GM12878 (cell line): Measurements from ENCODE around the gene ART1. TPM values are rescaled to one million over a fixed set of nuclear protein-coding genes. Genes with fewer than 3 reads are reported as not detected.

Source experiments
- ATAC-seq: fragments of 200-7000 bp; cut with Tn5 transposase; 3 replicates; pipeline ENCODE4 v1.9.1; 2020; ENCODE audit warnings: mild to moderate bottlenecking, moderate library complexity
- BruUV-seq: library from RNA; stranded (reverse); fragments of 400-500 nt; replicated peaks from 2 replicates; lab custom pipeline; 2021; lab: Mats Ljungman, UMichigan
- CTCF ChIA-PET: fragments of 300-600 bp; sonication (Branson Sonifier 250); formaldehyde crosslinking; extraction: SDS; loops from one replicate; lab custom pipeline; 2021; ENCODE audit warnings: inconsistent platforms; lab: Yijun Ruan, JAX
- POLR2A ChIA-PET: fragments of 350-600 bp; formaldehyde crosslinking; extraction: SDS; loops from one replicate; lab custom pipeline; 2021; ENCODE audit warnings: inconsistent platforms; lab: Charles Lee
- RAD21 ChIA-PET: fragments of 300-600 bp; sonication (Branson Sonifier 250); formaldehyde crosslinking; loops from one replicate; lab custom pipeline; 2023; ENCODE audit warnings: antibody characterized with exemption; ENCODE audit not compliant: unreplicated experiment; lab: Charles Lee
- SMC1A ChIA-PET: fragments of 300-600 bp; sonication (Branson Sonifier 250); formaldehyde crosslinking; loops from one replicate; lab custom pipeline; 2023; ENCODE audit not compliant: unreplicated experiment, uncharacterized antibody; lab: Charles Lee
- DNase-seq: peaks from one replicate; pipeline ENCODE4 v3.0.0-alpha.2; 2011; ENCODE audit warnings: low read depth, low spot score
- FAIRE-seq: peaks from 3 replicates; lab custom pipeline; 2011; peaks lifted over from hg19 to GRCh38; lab: Jason Lieb, UNC
- H2AFZ ChIP-seq: 2 replicates; pipeline ENCODE4 v1.6.0; 2011; ENCODE audit warnings: low read depth, low read length, control low read depth; ENCODE audit not compliant: control insufficient read depth
- H3K27ac ChIP-seq: 2 replicates; pipeline ENCODE4 v1.5.1; 2011; ENCODE audit warnings: control low read depth; ENCODE audit not compliant: control insufficient read depth, insufficient read depth
- H3K27me3 ChIP-seq, 2 experiments: replicated peaks in 1 of 2; 2 replicates each; pipeline versions ENCODE4 v1.6.0 to v1.6.1; 2011; ENCODE audit warnings: low read length in 1 of 2; ENCODE audit not compliant: control insufficient read depth in 2 of 2, insufficient read depth in 2 of 2
- H3K36me3 ChIP-seq, 2 experiments: 2 replicates each; pipeline ENCODE4 v1.5.1; 2011; ENCODE audit warnings: low read length in 1 of 2; ENCODE audit not compliant: control insufficient read depth in 2 of 2, insufficient read depth in 2 of 2
- H3K4me1 ChIP-seq: 2 replicates; pipeline ENCODE4 v1.6.1; 2011; ENCODE audit warnings: mild to moderate bottlenecking, low read length, moderate library complexity, mixed read lengths; ENCODE audit not compliant: control insufficient read depth, insufficient read depth
- H3K4me2 ChIP-seq: 2 replicates; pipeline ENCODE4 v1.6.0; 2011; ENCODE audit warnings: control low read depth; ENCODE audit not compliant: control insufficient read depth, insufficient read depth
- H3K4me3 ChIP-seq: fragments of 200-600 bp; sonication (generic); 2 replicates; pipeline ENCODE4 v1.5.1; 2016
- H3K79me2 ChIP-seq: 2 replicates; pipeline ENCODE4 v1.6.0; 2011; ENCODE audit warnings: low read length; ENCODE audit not compliant: control insufficient read depth, insufficient read depth
- H3K9ac ChIP-seq: 2 replicates; pipeline ENCODE4 v1.8.0; 2011; ENCODE audit warnings: low read length, control low read depth, mixed read lengths; ENCODE audit not compliant: control insufficient read depth, insufficient read depth
- H3K9me3 ChIP-seq: replicated peaks from 3 replicates; pipeline ENCODE4 v1.5.1; 2011; ENCODE audit warnings: mild to moderate bottlenecking, low read length; ENCODE audit not compliant: control insufficient read depth, insufficient read depth
- H4K20me1 ChIP-seq: 2 replicates; pipeline ENCODE4 v1.6.0; 2011; ENCODE audit not compliant: control insufficient read depth, insufficient read depth
- BCL3 ChIP-seq: IDR thresholded peaks from 2 replicates; pipeline ENCODE4 v1.6.1; 2011; ENCODE audit warnings: borderline replicate concordance, low read depth, mild to moderate bottlenecking, moderate library complexity, low read length; ENCODE audit not compliant: insufficient read depth, poor library complexity, severe bottlenecking
- CHD4 ChIP-seq: fragments of 200-600 bp; sonication (generic); IDR thresholded peaks from 2 replicates; pipeline ENCODE4 v1.6.1; 2016; ENCODE audit warnings: mild to moderate bottlenecking
- GABPA ChIP-seq: IDR thresholded peaks from 2 replicates; pipeline ENCODE4 v1.6.1; 2014; ENCODE audit warnings: antibody characterized with exemption, low read depth, mild to moderate bottlenecking, inconsistent platforms
- HCFC1 ChIP-seq: fragments of 150-350 bp; IDR thresholded peaks from 2 replicates; pipeline ENCODE4 v1.6.1; 2014; ENCODE audit warnings: low read length
- IRF4 ChIP-seq: IDR thresholded peaks from 2 replicates; pipeline ENCODE4 v1.6.1; 2011; ENCODE audit warnings: low read depth, low read length
- KLF5 ChIP-seq: fragments of 450-650 bp; IDR thresholded peaks from 2 replicates; pipeline ENCODE4 v1.6.1; 2014; ENCODE audit warnings: mild to moderate bottlenecking; ENCODE audit not compliant: partially characterized antibody
- TAF1 ChIP-seq: IDR thresholded peaks from 2 replicates; pipeline ENCODE4 v1.6.1; 2011; ENCODE audit warnings: mild to moderate bottlenecking, low read depth, low read length, borderline replicate concordance
- WGBS: methylation state at CpG from one replicate; pipeline ENCODE4 v1.1.6; 2016; ENCODE audit warnings: low lambda C conversion rate; ENCODE audit not compliant: insufficient replicate concordance, insufficient coverage; ENCODE audit errors: missing lambda C conversion rate; 5-methylcytosine and 5-hydroxymethylcytosine counted together
- in situ Hi-C: fragments of 300-500 bp; cut with MboI; formaldehyde crosslinking; loops from 9 replicates; pipeline ENCODE4 v1.14.3; 2018; ENCODE audit warnings: mixed read lengths
- intact Hi-C: fragments of 100-400 bp; cut with micrococcal nuclease; formaldehyde crosslinking; loops from one replicate; pipeline ENCODE4 v1.14.2; 2022; ENCODE audit not compliant: unreplicated experiment
- polyA plus RNA-seq, 11 experiments: library from polyadenylated mRNA; depleted of rRNA in 4 of 11; unstranded in 6 of 11; stranded (reverse) in 5 of 11; fragments of >200 nt; fragmentation: Nextera tagmentation in 4 of 11; fragmentation: Illumina TruSeq in 1 of 11; extraction: Ambion mirVana in 4 of 11; extraction: Trizol in 1 of 11; gene quantifications; 1 replicate in 1 of 11; 2 replicates in 10 of 11; pipeline versions ENCODE4 v1.2.1 to v1.2.3, GENCODE V29; 2011 to 2016; ENCODE audit warnings: inconsistent platforms in 2 of 11, missing spikeins in 2 of 11, low read depth in 1 of 11
- total RNA-seq, 4 experiments: library from RNA; depleted of rRNA in 3 of 4; stranded (reverse); fragments of >200 nt in 3 of 4; fragmentation: Illumina TruSeq in 1 of 4; extraction: Trizol in 1 of 4; gene quantifications; 2 replicates each; pipeline versions ENCODE4 v1.2.1 to v1.2.3, GENCODE V29; 2013 to 2021
- TF ChIP-seq, protein P1 (sequence below): fragments of 450-650 bp; formaldehyde crosslinking; IDR thresholded peaks from 2 replicates; pipeline ENCODE4 v1.4.0; 2020; ENCODE audit warnings: mild to moderate bottlenecking, moderate library complexity
- TF ChIP-seq, protein P2 (sequence below): fragments of 450-650 bp; IDR thresholded peaks from 2 replicates; pipeline ENCODE4 v1.6.1; 2017; ENCODE audit warnings: mild to moderate bottlenecking

ART1 gene
- total and polyA plus RNA-seq, 10 of the 15 experiments (the other 5 are each of a cell fraction or from before 2014, with no cell fraction given), result not detected

DNA sequence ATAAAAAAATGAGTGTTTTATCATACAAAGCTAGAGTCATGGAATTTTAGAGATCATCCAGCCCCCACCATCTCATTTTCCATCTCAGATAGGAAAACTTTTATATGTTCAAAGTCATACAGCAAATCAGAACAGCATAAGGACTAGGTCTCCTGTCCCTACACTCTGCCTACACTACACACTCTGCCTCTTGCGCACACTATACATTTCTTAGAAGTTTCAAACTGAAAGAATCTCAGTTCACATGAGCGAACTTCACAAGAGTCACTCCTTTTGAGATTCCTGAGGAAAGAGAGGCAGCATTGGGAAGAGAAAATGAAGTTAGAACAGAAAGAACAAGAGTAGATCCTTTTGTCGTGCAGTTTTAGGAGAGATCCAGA, 39.7 kb upstream of the ART1 start:
- Histone ChIP-seq H3K4me2 (no peak overlapping the region), H4K20me1 (no peaks in the 10 kb centered on the region), H3K79me2 (no peaks in the 10 kb centered on the region), H3K4me3 (no peak overlapping the region), H3K27me3 (peaks cover 0 to 4% of the 10 kb centered on the region in 2 experiments; a peak in 2 of 4 replicates)
- no peak for FAIRE-seq
- in situ Hi-C loops, result no loop called here
- 55% methylated on average over 3 of the region's 3 CpGs for WGBS
- POLR2A ChIA-PET, result no interaction called here
- TF ChIP-seq, protein P1, sequence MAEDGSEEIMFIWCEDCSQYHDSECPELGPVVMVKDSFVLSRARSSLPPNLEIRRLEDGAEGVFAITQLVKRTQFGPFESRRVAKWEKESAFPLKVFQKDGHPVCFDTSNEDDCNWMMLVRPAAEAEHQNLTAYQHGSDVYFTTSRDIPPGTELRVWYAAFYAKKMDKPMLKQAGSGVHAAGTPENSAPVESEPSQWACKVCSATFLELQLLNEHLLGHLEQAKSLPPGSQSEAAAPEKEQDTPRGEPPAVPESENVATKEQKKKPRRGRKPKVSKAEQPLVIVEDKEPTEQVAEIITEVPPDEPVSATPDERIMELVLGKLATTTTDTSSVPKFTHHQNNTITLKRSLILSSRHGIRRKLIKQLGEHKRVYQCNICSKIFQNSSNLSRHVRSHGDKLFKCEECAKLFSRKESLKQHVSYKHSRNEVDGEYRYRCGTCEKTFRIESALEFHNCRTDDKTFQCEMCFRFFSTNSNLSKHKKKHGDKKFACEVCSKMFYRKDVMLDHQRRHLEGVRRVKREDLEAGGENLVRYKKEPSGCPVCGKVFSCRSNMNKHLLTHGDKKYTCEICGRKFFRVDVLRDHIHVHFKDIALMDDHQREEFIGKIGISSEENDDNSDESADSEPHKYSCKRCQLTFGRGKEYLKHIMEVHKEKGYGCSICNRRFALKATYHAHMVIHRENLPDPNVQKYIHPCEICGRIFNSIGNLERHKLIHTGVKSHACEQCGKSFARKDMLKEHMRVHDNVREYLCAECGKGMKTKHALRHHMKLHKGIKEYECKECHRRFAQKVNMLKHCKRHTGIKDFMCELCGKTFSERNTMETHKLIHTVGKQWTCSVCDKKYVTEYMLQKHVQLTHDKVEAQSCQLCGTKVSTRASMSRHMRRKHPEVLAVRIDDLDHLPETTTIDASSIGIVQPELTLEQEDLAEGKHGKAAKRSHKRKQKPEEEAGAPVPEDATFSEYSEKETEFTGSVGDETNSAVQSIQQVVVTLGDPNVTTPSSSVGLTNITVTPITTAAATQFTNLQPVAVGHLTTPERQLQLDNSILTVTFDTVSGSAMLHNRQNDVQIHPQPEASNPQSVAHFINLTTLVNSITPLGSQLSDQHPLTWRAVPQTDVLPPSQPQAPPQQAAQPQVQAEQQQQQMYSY (CRISPR knock-in tag), result no peak
- TF ChIP-seq IRF4, result no peak
- no peak for TF ChIP-seq CHD4
- TF ChIP-seq BCL3, result no peak
- no peak for TF ChIP-seq TAF1
- no peak for TF ChIP-seq GABPA
- TF ChIP-seq HCFC1, result no peak
- TF ChIP-seq, protein P2, sequence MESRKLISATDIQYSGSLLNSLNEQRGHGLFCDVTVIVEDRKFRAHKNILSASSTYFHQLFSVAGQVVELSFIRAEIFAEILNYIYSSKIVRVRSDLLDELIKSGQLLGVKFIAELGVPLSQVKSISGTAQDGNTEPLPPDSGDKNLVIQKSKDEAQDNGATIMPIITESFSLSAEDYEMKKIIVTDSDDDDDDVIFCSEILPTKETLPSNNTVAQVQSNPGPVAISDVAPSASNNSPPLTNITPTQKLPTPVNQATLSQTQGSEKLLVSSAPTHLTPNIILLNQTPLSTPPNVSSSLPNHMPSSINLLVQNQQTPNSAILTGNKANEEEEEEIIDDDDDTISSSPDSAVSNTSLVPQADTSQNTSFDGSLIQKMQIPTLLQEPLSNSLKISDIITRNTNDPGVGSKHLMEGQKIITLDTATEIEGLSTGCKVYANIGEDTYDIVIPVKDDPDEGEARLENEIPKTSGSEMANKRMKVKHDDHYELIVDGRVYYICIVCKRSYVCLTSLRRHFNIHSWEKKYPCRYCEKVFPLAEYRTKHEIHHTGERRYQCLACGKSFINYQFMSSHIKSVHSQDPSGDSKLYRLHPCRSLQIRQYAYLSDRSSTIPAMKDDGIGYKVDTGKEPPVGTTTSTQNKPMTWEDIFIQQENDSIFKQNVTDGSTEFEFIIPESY, result no peak
- TF ChIP-seq KLF5, result no peak
- TF ChIP-seq, all 136 proteins: peak for 0
- no peak for DNase-seq
- Histone ChIP-seq H3K9ac (no peak overlapping the region), H3K4me1 (no peaks in the 10 kb centered on the region), H3K9me3 (no peaks in the 10 kb centered on the region), H3K27ac (no peak overlapping the region), H2AFZ (no peak overlapping the region), H3K36me3 (no peaks in the 10 kb centered on the region)
- ChIA-PET RAD21 (no interaction called here), SMC1A (no interaction called here), CTCF (no interaction called here)
- ATAC-seq, result no peak
- intact Hi-C loops, result no loop called here
- BruUV-seq, result no TSS peak
